Mesothelial cell of epicardium (in vitro differentiated cells): ENCODE data around the gene LMF1. TPM values are rescaled to one million over a fixed set of nuclear protein-coding genes. Genes with fewer than 3 reads are reported as not detected.
"Not testable (repeated sequence)": the region's sequence is repeated elsewhere in the genome, so short reads cannot be mapped to it uniquely, and the experiment has no call there.

Source experiments
- DNase-seq, 2 experiments: peaks; one replicate each; pipeline ENCODE4 v3.0.0; 2021; ENCODE audit warnings: low spot score in 2 of 2; ENCODE audit not compliant: unreplicated experiment in 2 of 2
- H3K27ac Mint-ChIP-seq: 2 replicates; pipeline ENCODE4 v1.8.0; 2021; ENCODE audit warnings: mixed read lengths
- H3K27me3 Mint-ChIP-seq: 2 replicates; pipeline ENCODE4 v1.8.0; 2021; ENCODE audit warnings: low read depth, mixed read lengths
- H3K36me3 Mint-ChIP-seq: 2 replicates; pipeline ENCODE4 v1.8.0; 2021; ENCODE audit warnings: mixed read lengths
- H3K4me1 Mint-ChIP-seq: 2 replicates; pipeline ENCODE4 v1.8.0; 2021; ENCODE audit warnings: mixed read lengths
- H3K4me3 Mint-ChIP-seq: 2 replicates; pipeline ENCODE4 v1.8.0; 2021; ENCODE audit warnings: mild to moderate bottlenecking, moderate library complexity, mixed read lengths
- H3K9me3 Mint-ChIP-seq: 2 replicates; pipeline ENCODE4 v1.8.0; 2021; ENCODE audit warnings: mixed read lengths
- CTCF ChIP-seq: fragments of 200-600 bp; sonication (generic); IDR thresholded peaks from one replicate; pipeline ENCODE4 v1.5.0; 2021; ENCODE audit warnings: antibody characterized with exemption; ENCODE audit not compliant: unreplicated experiment
- total RNA-seq: library from RNA; stranded (reverse); gene quantifications from 3 replicates; pipeline ENCODE4 v1.2.1, GENCODE V29; 2021

LMF1 gene
- total RNA-seq, 1 donor from 2014 or later = 37.4 TPM

GRCh38 chr16:886084-886543 is 84.7 kb downstream of the LMF1 start:
- no peaks in the 10 kb centered on the region for H3K9me3 Mint-ChIP-seq
- H3K27ac Mint-ChIP-seq = no peak overlapping the region
- H3K4me1 Mint-ChIP-seq = peaks cover 8% of the 10 kb centered on the region
- peak overlapping the region; percentile 45 for H3K4me3 Mint-ChIP-seq
- peak in 1 of 2 experiments; percentile 27 for DNase-seq
- TF ChIP-seq CTCF = no peak
- H3K36me3 Mint-ChIP-seq = peaks cover 3% of the 10 kb centered on the region
- no peaks in the 10 kb centered on the region for H3K27me3 Mint-ChIP-seq

- no peak for TF ChIP-seq CTCF
- Mint-ChIP-seq H3K27ac (no peak overlapping the region), H3K27me3 (no peaks in the 10 kb centered on the region), H3K36me3 (peaks cover 3% of the 10 kb centered on the region), H3K9me3 (no peaks in the 10 kb centered on the region), H3K4me3 (no peak overlapping the region), H3K4me1 (peaks cover 8% of the 10 kb centered on the region)
- no peak for DNase-seq
Measured at GRCh38 chr16:885391-885790, 85.4 kb downstream of the LMF1 start.

- Mint-ChIP-seq H3K36me3 (peaks cover 3% of the 10 kb centered on the region), H3K4me3 (no peak overlapping the region), H3K9me3 (no peaks in the 10 kb centered on the region), H3K4me1 (peaks cover 6% of the 10 kb centered on the region), H3K27ac (no peak overlapping the region), H3K27me3 (no peaks in the 10 kb centered on the region)
- DNase-seq = no peak
- no peak for TF ChIP-seq CTCF
Measured at GRCh38 chr16:884232-884631, 86.6 kb downstream of the LMF1 start.

- no peak overlapping the region for H3K27ac Mint-ChIP-seq
- peaks cover 6% of the 10 kb centered on the region for H3K4me1 Mint-ChIP-seq
- no peaks in the 10 kb centered on the region for H3K27me3 Mint-ChIP-seq
- TF ChIP-seq CTCF = no peak
- peaks cover 3% of the 10 kb centered on the region for H3K36me3 Mint-ChIP-seq
- no peaks in the 10 kb centered on the region for H3K9me3 Mint-ChIP-seq
- no peak for DNase-seq
- no peak overlapping the region for H3K4me3 Mint-ChIP-seq
Measured at GRCh38 chr16:883781-884180, 87.0 kb downstream of the LMF1 start.

GRCh38 chr16:883340-883739 is 87.4 kb downstream of the LMF1 start:
- Mint-ChIP-seq H3K9me3 (no peaks in the 10 kb centered on the region), H3K36me3 (peaks cover 3% of the 10 kb centered on the region), H3K27ac (no peak overlapping the region), H3K27me3 (no peaks in the 10 kb centered on the region), H3K4me1 (peaks cover 6% of the 10 kb centered on the region), H3K4me3 (no peak overlapping the region)
- DNase-seq = no peak
- TF ChIP-seq CTCF = no peak

GRCh38 chr16:882671-883070 is 88.1 kb downstream of the LMF1 start:
- H3K36me3 Mint-ChIP-seq, H3K4me1 Mint-ChIP-seq, H3K27me3 Mint-ChIP-seq, DNase-seq, H3K9me3 Mint-ChIP-seq, H3K27ac Mint-ChIP-seq, H3K4me3 Mint-ChIP-seq: not testable (repeated sequence)
